Measurements from ENCODE around the gene CLDN12. TPM values are rescaled to one million over a fixed set of nuclear protein-coding genes. Genes with fewer than 3 reads are reported as not detected.
"Not testable (repeated sequence)": the region's sequence is repeated elsewhere in the genome, so short reads cannot be mapped to it uniquely, and the experiment has no call there.

The CLDN12 gene
- total RNA-seq, 1 experiment from 2014 or later, result 25.5 TPM

- in situ Hi-C loops (cut with HindIII; ENCODE audit: low pct_unique_long_range_greater_than_20kb, low sequenced_read_pairs), result no loop called here
- CTCF ChIA-PET, result no interaction called here
- H3K9me3 ChIP-seq (ENCODE audit: control insufficient read depth, insufficient read depth, low read depth, low read length), result no peaks in the 10 kb centered on the region
- H3K27me3 ChIP-seq (ENCODE audit: control insufficient read depth, insufficient read depth, low read length), result no peaks in the 10 kb centered on the region; the same call in 1 of the 2 replicates
- POLR2A ChIA-PET, result no interaction called here
- DNase-seq (ENCODE audit: low read depth, low spot score) (no peak), ATAC-seq (no peak)
- H3K4me3 ChIP-seq (ENCODE audit: low read depth in 2 of 2, low read length in 2 of 2), result no peak overlapping the region
- no peak overlapping the region for H3K27ac ChIP-seq (ENCODE audit: low read length)
- 0 out of 2 replicates have a peak, but pooled peaks cover 4% of the 10 kb centered on the region for H3K4me1 ChIP-seq (ENCODE audit: control insufficient read depth, insufficient read depth, low read length)
- TF ChIP-seq SIN3A (IDR thresholded peaks at IDR 0.05; ENCODE audit: borderline replicate concordance, insufficient read depth, low read depth, low read length) (no peak), POLR2AphosphoS5 (IDR thresholded peaks at IDR 0.05; ENCODE audit: low read depth, low read length) (no peak)
- TF ChIP-seq, protein P1, sequence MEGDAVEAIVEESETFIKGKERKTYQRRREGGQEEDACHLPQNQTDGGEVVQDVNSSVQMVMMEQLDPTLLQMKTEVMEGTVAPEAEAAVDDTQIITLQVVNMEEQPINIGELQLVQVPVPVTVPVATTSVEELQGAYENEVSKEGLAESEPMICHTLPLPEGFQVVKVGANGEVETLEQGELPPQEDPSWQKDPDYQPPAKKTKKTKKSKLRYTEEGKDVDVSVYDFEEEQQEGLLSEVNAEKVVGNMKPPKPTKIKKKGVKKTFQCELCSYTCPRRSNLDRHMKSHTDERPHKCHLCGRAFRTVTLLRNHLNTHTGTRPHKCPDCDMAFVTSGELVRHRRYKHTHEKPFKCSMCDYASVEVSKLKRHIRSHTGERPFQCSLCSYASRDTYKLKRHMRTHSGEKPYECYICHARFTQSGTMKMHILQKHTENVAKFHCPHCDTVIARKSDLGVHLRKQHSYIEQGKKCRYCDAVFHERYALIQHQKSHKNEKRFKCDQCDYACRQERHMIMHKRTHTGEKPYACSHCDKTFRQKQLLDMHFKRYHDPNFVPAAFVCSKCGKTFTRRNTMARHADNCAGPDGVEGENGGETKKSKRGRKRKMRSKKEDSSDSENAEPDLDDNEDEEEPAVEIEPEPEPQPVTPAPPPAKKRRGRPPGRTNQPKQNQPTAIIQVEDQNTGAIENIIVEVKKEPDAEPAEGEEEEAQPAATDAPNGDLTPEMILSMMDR (IDR thresholded peaks at IDR 0.05), result peak; percentile 26; the same call in 1 of the 2 replicates
- no TSS peak for BruUV-seq (replicated peaks)
- no peaks in the 10 kb centered on the region for H3K36me3 ChIP-seq (ENCODE audit: control insufficient read depth, insufficient read depth, low read length)
- intact Hi-C loops (cut with micrococcal nuclease; ENCODE audit: unreplicated experiment), result loop anchor here (5.0 kb wide), 1 partner anchor 572 kb away; no protein-coding TSS in a partner anchor
These were observed 56.6 kb downstream of the CLDN12 start for GRCh38 chr7:90459888-90460287.

- no peaks in the 10 kb centered on the region for H3K36me3 ChIP-seq (ENCODE audit: control insufficient read depth, insufficient read depth, low read length)
- no peak for TF ChIP-seq POLR2AphosphoS5 (IDR thresholded peaks at IDR 0.05; ENCODE audit: low read depth, low read length)
- no peak for TF ChIP-seq TCF7L2 (IDR thresholded peaks at IDR 0.05; ENCODE audit: low read depth, low read length)
- TF ChIP-seq, protein P1 (IDR thresholded peaks at IDR 0.05), result no peak
- TF ChIP-seq, protein P2, sequence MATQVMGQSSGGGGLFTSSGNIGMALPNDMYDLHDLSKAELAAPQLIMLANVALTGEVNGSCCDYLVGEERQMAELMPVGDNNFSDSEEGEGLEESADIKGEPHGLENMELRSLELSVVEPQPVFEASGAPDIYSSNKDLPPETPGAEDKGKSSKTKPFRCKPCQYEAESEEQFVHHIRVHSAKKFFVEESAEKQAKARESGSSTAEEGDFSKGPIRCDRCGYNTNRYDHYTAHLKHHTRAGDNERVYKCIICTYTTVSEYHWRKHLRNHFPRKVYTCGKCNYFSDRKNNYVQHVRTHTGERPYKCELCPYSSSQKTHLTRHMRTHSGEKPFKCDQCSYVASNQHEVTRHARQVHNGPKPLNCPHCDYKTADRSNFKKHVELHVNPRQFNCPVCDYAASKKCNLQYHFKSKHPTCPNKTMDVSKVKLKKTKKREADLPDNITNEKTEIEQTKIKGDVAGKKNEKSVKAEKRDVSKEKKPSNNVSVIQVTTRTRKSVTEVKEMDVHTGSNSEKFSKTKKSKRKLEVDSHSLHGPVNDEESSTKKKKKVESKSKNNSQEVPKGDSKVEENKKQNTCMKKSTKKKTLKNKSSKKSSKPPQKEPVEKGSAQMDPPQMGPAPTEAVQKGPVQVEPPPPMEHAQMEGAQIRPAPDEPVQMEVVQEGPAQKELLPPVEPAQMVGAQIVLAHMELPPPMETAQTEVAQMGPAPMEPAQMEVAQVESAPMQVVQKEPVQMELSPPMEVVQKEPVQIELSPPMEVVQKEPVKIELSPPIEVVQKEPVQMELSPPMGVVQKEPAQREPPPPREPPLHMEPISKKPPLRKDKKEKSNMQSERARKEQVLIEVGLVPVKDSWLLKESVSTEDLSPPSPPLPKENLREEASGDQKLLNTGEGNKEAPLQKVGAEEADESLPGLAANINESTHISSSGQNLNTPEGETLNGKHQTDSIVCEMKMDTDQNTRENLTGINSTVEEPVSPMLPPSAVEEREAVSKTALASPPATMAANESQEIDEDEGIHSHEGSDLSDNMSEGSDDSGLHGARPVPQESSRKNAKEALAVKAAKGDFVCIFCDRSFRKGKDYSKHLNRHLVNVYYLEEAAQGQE (IDR thresholded peaks at IDR 0.05; ENCODE audit: insufficient read depth in 1 of 2, low read depth in 2 of 2, low read length in 1 of 2), result no peak
- no peak for TF ChIP-seq SIN3A (IDR thresholded peaks at IDR 0.05; ENCODE audit: borderline replicate concordance, insufficient read depth, low read depth, low read length)
- intact Hi-C loops (cut with micrococcal nuclease; ENCODE audit: unreplicated experiment), result no loop called here
- no peaks in the 10 kb centered on the region; the same call in 1 of the 2 replicates for H3K27me3 ChIP-seq (ENCODE audit: control insufficient read depth, insufficient read depth, low read length)
- ChIA-PET CTCF (no interaction called here), POLR2A (no interaction called here)
- ATAC-seq (no peak), DNase-seq (ENCODE audit: low read depth, low spot score) (no peak)
- in situ Hi-C loops (cut with HindIII; ENCODE audit: low pct_unique_long_range_greater_than_20kb, low sequenced_read_pairs), result no loop called here
- BruUV-seq (replicated peaks), result no TSS peak
- no peaks in the 10 kb centered on the region for H3K9me3 ChIP-seq (ENCODE audit: control insufficient read depth, insufficient read depth, low read depth, low read length)
- no peak overlapping the region for H3K27ac ChIP-seq (ENCODE audit: low read length)
- no peak overlapping the region for H3K4me3 ChIP-seq (ENCODE audit: low read depth in 2 of 2, low read length in 2 of 2)
- H3K4me1 ChIP-seq (ENCODE audit: control insufficient read depth, insufficient read depth, low read length), result no peaks in the 10 kb centered on the region
These were observed 58.0 kb downstream of the CLDN12 start for GRCh38 chr7:90461219-90461618.

GRCh38 chr7:90463151-90463628 is 59.9 kb downstream of the CLDN12 start:
- H3K27ac ChIP-seq (ENCODE audit: low read length); BruUV-seq (replicated peaks); H3K9me3 ChIP-seq (ENCODE audit: control insufficient read depth, insufficient read depth, low read depth, low read length); H3K27me3 ChIP-seq (ENCODE audit: control insufficient read depth, insufficient read depth, low read length); DNase-seq (ENCODE audit: low read depth, low spot score); POLR2A ChIA-PET; CTCF ChIA-PET; H3K4me1 ChIP-seq (ENCODE audit: control insufficient read depth, insufficient read depth, low read length); intact Hi-C loops (cut with micrococcal nuclease; ENCODE audit: unreplicated experiment); ATAC-seq; in situ Hi-C loops (cut with HindIII; ENCODE audit: low pct_unique_long_range_greater_than_20kb, low sequenced_read_pairs); H3K36me3 ChIP-seq (ENCODE audit: control insufficient read depth, insufficient read depth, low read length): not testable (repeated sequence)
- peak overlapping the region; percentile 5 to 34; a peak in 3 of 4 replicates for H3K4me3 ChIP-seq (ENCODE audit: low read depth in 2 of 2, low read length in 2 of 2)
